A673 (cell line): ENCODE data around the gene IFNL1. TPM values are rescaled to one million over a fixed set of nuclear protein-coding genes. Genes with fewer than 3 reads are reported as not detected.

Experiments
- BruUV-seq: library from RNA; stranded (reverse); fragments of 400-500 nt; replicated peaks from 2 replicates; lab custom pipeline; 2021; lab: Mats Ljungman, UMichigan
- CTCF ChIA-PET: fragments of 300-600 bp; sonication (Branson Sonifier 250); formaldehyde crosslinking; loops from one replicate; lab custom pipeline; 2022; ENCODE audit warnings: antibody characterized with exemption; lab: Charles Lee
- POLR2A ChIA-PET: fragments of 300-600 bp; sonication (Branson Sonifier 250); formaldehyde crosslinking; loops from one replicate; lab custom pipeline; 2022; ENCODE audit warnings: antibody characterized with exemption; ENCODE audit not compliant: low non-redundant PET; lab: Charles Lee
- DNase-seq: peaks from one replicate; pipeline ENCODE4 v3.0.0-alpha.2; 2015; ENCODE audit warnings: low spot score
- H3K27ac ChIP-seq: fragments of 200-600 bp; sonication (generic); 2 replicates; pipeline ENCODE4 v1.5.1; 2016; ENCODE audit warnings: mixed run types, low read depth, mild to moderate bottlenecking, mixed read lengths, antibody characterized with exemption, low read length; ENCODE audit not compliant: poor library complexity, severe bottlenecking
- H3K27me3 ChIP-seq: fragments of 200-600 bp; sonication (generic); replicated peaks from 2 replicates; pipeline ENCODE4 v1.6.1; 2017; ENCODE audit warnings: mixed run types, low read depth, mild to moderate bottlenecking, mixed read lengths, antibody characterized with exemption, low read length; ENCODE audit not compliant: insufficient read depth, poor library complexity
- H3K36me3 ChIP-seq: fragments of 200-600 bp; sonication (generic); 2 replicates; pipeline ENCODE4 v1.6.1; 2016; ENCODE audit warnings: mixed run types, mild to moderate bottlenecking, mixed read lengths, antibody characterized with exemption, low read length; ENCODE audit not compliant: insufficient read depth, poor library complexity, severe bottlenecking
- H3K4me1 ChIP-seq: fragments of 200-600 bp; sonication (generic); 2 replicates; pipeline ENCODE4 v1.6.1; 2017; ENCODE audit warnings: mixed run types, mild to moderate bottlenecking, mixed read lengths, antibody characterized with exemption, low read length; ENCODE audit not compliant: insufficient read depth, poor library complexity, severe bottlenecking
- H3K4me3 ChIP-seq: fragments of 200-600 bp; sonication (generic); 2 replicates; pipeline ENCODE4 v1.5.1; 2016; ENCODE audit warnings: low read depth, mixed run types, mild to moderate bottlenecking, mixed read lengths, low read length; ENCODE audit not compliant: poor library complexity, severe bottlenecking
- H3K9me3 ChIP-seq: fragments of 200-600 bp; sonication (generic); 2 replicates; pipeline ENCODE4 v1.6.1; 2016; ENCODE audit warnings: mixed run types, low read depth, mild to moderate bottlenecking, mixed read lengths, antibody characterized with exemption, low read length; ENCODE audit not compliant: poor library complexity, severe bottlenecking
- EZH2 ChIP-seq: fragments of 200-600 bp; sonication (generic); IDR thresholded peaks from 2 replicates; pipeline ENCODE4 v1.6.1; 2017; ENCODE audit warnings: borderline replicate concordance, low read depth, mild to moderate bottlenecking, mixed read lengths, antibody characterized with exemption, low read length; ENCODE audit not compliant: poor library complexity, severe bottlenecking
- intact Hi-C: fragments of 100-400 bp; cut with micrococcal nuclease; formaldehyde crosslinking; loops from one replicate; pipeline ENCODE4 v1.10.0; 2022; ENCODE audit not compliant: unreplicated experiment
- total RNA-seq: library from RNA; stranded (reverse); gene quantifications from 2 replicates; pipeline ENCODE4 v1.2.3, GENCODE V29; 2021
- TF ChIP-seq, protein P1 (sequence below): fragments of 300-800, 200-600 bp; sonication (generic); conservative IDR thresholded peaks from 2 replicates; pipeline ENCODE4 v1.5.1; 2017; ENCODE audit warnings: low read depth, mild to moderate bottlenecking, antibody characterized with exemption, low read length, moderate library complexity, mixed read lengths

Gene IFNL1
- total RNA-seq, 1 experiment from 2014 or later = not detected

DNA sequence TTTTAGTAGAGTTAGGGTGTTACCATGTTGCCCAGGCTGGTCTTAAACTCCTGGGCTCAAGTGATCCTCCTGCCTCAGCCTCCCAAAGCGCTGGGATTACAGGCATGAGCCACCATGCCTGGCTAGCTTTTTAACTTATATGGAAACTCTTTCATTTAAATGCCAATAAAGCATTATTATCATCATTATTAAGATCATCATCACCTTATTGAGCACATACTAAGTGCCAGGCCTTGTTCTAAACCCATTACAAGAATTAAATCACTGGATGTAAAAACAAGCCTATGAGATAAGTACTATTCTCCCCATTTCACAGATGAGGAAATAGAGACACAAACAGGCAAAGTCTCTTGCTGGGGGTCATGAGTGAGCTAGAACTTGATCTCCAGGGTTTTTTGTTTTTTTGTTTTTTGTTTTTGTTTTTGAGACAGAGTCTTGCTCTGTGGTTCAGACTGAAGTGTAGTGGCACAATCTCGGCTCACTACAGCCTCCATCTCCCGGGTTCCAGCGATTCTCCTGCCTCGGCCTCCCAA lies 38.3 kb downstream of the IFNL1 start:
- Histone ChIP-seq H3K27me3 (no peaks in the 10 kb centered on the region), H3K9me3 (no peaks in the 10 kb centered on the region), H3K27ac (no peak overlapping the region), H3K36me3 (no peaks in the 10 kb centered on the region), H3K4me3 (no peak overlapping the region), H3K4me1 (no peaks in the 10 kb centered on the region)
- CTCF ChIA-PET = no interaction called here
- no peak for TF ChIP-seq EZH2
- TF ChIP-seq, protein P1, sequence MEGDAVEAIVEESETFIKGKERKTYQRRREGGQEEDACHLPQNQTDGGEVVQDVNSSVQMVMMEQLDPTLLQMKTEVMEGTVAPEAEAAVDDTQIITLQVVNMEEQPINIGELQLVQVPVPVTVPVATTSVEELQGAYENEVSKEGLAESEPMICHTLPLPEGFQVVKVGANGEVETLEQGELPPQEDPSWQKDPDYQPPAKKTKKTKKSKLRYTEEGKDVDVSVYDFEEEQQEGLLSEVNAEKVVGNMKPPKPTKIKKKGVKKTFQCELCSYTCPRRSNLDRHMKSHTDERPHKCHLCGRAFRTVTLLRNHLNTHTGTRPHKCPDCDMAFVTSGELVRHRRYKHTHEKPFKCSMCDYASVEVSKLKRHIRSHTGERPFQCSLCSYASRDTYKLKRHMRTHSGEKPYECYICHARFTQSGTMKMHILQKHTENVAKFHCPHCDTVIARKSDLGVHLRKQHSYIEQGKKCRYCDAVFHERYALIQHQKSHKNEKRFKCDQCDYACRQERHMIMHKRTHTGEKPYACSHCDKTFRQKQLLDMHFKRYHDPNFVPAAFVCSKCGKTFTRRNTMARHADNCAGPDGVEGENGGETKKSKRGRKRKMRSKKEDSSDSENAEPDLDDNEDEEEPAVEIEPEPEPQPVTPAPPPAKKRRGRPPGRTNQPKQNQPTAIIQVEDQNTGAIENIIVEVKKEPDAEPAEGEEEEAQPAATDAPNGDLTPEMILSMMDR = no peak
- intact Hi-C loops = no loop called here
- POLR2A ChIA-PET = no interaction called here
- DNase-seq = no peak
- BruUV-seq = no TSS peak

DNA sequence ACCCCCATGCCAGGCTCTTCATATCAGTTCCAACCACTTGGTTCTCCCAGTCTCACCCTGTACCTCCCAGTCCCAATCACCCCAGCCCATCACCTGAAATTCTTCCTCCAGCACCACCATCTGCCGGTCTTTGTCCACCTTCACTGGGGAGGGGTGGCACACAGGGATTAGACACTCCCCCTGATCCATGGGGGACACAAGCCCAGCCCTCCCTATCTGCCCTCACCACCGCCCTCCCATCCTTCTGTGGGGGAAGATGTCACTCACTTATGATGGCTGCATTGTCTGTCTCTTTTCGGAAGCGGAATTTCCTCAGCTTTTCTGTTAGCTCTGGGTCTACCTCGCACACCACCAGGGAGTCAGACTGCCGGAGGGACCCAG lies 39.0 kb downstream of the IFNL1 start:
- no TSS peak for BruUV-seq
- ChIA-PET CTCF (interaction anchor here (0.6 kb wide), 1 partner anchor 215 kb away, joined by 7 read pairs; no protein-coding TSS in a partner anchor), POLR2A (no interaction called here)
- Histone ChIP-seq H3K4me1 (no peaks in the 10 kb centered on the region), H3K27me3 (no peaks in the 10 kb centered on the region), H3K36me3 (no peaks in the 10 kb centered on the region), H3K27ac (no peak overlapping the region), H3K9me3 (no peaks in the 10 kb centered on the region), H3K4me3 (no peak overlapping the region)
- intact Hi-C loops = no loop called here
- TF ChIP-seq, protein P1 = no peak
- TF ChIP-seq EZH2 = no peak
- no peak for DNase-seq

DNA sequence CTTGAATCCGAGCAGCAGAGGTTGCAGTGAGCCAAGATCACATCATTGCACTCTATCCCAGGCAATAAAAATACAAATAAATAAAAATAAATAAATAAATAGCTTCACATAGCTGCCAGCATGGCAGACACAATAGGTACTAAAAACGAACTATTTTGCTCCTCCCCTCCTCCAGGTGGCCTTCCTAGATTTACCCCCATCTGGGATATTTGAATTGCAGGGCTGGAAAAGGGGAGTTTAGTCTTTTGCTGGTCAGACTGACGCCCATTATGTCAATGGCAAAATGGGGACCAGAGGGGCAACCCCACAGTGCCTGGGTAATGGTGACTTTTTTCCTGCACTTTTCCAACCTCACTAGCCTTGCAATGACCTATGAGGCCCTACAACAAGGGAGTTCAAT lies 40.3 kb downstream of the IFNL1 start:
- POLR2A ChIA-PET = no interaction called here
- intact Hi-C loops = no loop called here

More for the DNA sequence above, 40.3 kb downstream of the IFNL1 start:
- no peaks in the 10 kb centered on the region for H3K27me3 ChIP-seq
- CTCF ChIA-PET = no interaction called here
- DNase-seq = no peak
- no TSS peak for BruUV-seq
- no peaks in the 10 kb centered on the region for H3K36me3 ChIP-seq
- TF ChIP-seq, protein P1 = no peak
- no peak for TF ChIP-seq EZH2
- H3K9me3 ChIP-seq = no peaks in the 10 kb centered on the region
- H3K4me1 ChIP-seq = no peaks in the 10 kb centered on the region
- H3K27ac ChIP-seq = no peak overlapping the region
- H3K4me3 ChIP-seq = no peak overlapping the region
